CD4-positive, alpha-beta T cell treated with Interleukin-21 for 1 hour (primary cell): ENCODE data around the gene B4GALT1.

Source experiments
- DNase-seq: peaks from one replicate; pipeline ENCODE4 v3.0.0-alpha.2; 2020

Gene B4GALT1

DNA sequence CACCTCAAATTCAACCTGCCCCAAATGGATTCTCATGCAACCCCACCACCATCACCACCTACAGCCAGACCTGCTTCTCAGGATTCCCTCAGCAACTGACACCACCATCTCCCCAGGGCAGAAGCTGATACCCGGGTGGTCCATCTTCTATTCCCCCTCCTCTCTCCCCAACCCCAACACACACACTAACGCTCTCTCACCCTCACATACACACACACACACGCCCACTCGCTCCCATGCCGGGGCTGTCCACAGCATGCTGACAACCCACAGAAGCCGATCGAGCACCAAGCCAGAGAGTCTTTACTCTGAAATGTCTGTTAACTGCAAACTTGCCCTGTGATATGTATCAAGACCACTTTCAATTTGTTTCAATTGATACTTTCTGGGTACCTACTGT, 28.4 kb downstream of the B4GALT1 start:
- DNase-seq: no peak

DNA sequence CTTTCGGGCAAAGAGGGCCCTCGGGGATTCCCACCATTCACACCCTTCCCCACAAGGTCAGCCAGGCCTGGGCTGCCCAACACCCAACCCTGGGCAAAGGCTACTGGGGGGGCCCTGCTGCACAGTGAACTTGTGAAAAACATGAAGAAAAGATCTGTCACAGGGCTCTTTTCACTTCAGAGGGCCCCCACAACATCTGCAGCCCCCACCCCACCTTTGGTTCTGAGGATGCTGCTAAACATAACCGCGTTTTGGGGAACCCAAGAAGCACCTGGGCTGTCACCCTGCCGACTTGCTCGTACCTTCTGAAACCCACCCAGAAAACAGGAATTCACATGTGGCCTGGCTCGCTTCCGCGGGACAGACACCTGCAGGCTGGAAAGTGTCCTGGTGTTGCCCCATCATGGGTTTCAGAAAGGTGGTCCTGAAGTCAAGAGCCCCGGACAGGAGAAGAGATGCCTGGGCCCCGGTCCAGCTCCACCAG, 29.3 kb downstream of the B4GALT1 start:
- DNase-seq: no peak

DNA sequence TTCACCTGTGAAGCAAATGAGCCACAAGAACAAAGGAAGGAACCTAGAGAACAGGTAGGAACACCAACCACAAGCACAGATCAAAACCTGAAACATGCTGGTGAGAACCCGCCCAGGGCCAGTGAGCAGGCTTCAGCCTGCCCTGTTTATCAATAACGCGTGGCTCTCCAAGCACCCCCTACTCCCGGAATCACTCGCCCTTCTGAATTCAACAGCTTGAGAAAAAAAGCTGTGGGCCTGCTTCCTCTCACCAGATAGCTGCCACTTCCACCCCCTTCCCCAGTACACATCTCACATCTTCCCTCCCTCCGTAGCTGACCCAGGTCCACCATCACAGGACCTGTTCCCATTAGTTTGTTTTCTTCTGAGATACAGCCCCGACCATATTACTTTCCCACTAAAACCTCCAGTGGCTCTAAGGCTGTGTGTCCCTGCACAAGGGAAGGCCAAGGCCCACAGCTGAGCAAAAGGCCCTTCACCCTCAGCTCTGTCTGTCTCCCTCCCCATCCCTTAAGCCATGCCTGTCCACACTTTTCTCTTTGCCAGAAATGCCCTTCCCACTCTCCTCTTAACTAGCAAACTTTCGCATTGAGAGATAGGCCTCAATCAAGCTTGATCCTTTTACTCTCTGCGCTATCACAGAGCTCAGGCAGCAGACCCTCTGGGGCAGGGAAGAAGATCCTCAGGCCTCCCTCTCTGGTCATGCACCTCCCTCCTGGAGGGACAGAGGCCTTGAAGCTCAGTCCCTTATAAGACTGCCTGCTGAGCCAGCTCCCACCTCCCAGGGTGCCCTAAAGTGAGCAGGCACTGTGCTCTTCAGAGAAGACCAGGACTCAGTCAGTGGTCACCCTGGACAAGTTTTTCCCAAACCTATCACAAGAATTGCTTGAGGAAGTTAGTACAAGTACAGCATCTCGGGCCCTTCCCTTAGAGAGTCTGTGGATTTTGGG, 30.1 kb downstream of the B4GALT1 start:
- DNase-seq: no peak

- no peak for DNase-seq
These were observed 31.6 kb downstream of the B4GALT1 start for GRCh38 chr9:33135470-33135958.

- DNase-seq: no peak
These were observed 32.1 kb downstream of the B4GALT1 start for GRCh38 chr9:33135031-33135461.

DNA sequence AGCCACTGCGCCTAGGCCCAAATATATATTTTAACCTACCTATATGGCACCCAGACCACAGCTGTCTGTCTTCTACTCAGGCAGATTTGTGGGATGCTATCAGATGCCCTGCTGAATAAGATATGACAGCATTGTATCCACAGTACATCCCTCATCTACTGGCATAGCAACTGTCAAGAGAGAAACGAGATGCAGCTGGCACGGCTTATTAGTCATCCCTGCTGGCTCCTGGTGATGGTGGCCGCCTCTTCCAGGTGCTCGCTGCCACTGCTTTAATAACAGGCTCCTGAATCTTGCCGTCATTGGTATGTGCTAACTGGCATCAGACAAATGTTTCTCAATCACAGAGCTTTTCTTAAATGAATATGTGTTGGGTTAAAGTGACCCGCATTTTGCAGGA, 34.0 kb downstream of the B4GALT1 start:
- no peak for DNase-seq

DNA sequence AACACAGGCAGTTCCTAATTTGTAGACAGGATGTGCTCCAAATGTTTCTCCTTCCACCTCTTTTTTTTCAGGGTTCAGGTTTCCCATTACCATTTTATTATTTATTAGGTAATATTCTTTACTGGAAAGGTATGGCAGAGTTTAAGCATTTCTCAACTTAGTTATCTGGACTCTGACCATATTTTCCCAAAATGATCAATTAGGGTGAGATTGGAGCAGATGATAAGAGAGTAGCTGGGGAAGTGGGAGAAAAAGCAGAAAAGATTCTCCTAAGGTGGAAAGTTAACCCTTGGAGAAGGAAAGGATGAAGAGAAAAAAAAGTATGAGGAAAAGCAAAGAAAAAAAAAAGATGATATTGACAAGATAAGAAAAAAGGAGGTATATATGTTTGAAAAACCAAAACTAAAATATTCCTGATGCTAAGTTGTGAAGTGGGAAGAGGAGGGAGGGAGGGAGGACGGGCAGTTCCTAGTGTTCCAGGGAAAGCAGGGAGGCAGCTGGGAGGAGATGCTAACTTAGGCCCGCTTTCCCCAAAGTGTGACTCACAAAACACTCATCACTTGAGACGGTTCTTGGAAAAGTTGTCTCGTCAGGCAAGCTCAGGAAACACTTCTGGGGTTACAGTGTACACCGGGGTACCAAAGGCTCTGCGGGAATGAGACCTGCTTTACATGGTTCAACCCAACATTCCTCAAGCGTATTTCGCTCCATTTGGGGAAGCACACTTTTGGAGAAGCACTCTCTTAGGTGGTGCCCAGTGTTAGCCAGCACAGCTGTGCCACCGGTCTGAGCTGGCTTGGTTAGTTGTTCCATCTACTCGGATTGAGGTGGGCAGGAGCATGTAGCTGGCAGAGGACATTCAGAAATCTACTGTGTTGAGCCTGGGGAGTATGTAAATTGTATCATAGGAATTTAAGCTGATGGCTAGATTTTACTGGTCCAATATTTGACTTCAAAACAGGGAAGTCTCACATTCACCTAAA, 35.1 kb downstream of the B4GALT1 start:
- DNase-seq: no peak

- DNase-seq: no peak
These were observed 36.0 kb downstream of the B4GALT1 start for GRCh38 chr9:33130961-33131789.

DNA sequence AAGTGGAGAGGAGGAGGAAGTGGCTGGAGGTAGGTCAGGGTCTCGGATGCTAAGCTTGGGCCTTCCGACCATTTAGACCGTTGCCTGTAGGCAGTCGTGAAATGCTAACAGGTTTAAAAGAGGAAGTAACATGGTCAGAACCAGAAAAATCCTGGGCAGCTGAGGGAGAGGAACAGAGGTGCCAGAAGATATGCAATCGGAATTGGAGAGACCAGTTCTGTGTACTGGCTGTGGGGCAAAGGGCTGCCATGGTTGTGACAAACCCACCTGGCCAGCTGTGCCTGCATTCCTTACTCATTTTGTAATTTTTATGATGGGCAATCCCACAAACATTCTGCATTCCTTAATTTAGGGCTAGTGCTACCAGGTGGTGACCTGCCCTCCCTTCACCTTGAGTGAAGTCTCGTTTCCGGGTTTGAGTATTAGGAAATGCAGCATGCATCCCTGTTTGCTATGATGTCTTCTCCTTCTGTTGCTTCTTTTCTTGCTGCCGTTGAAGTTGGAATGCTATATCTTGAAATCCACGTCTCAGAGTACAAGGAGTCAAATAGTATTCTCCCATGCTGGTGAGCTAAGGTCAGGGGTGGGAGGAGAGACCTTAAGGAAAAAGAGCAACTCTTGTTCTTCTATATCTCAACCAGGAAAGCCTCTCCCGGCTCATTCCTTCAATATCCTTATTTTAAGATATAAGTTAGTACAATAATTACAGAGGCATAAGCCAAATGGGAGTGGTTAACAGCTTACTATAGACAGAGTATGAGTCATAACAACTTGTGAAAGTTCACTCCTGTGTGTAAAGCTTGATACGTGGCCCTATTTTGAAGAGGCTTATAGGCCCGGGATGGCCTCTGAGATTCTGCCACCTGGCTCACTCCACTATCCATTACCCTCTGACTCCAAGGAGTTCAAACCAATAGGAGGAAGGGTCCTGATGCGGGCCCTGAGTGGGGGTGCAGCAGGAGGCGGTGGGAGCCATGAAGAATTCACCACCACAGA, 37.0 kb downstream of the B4GALT1 start:
- peak; percentile 44 for DNase-seq

DNA sequence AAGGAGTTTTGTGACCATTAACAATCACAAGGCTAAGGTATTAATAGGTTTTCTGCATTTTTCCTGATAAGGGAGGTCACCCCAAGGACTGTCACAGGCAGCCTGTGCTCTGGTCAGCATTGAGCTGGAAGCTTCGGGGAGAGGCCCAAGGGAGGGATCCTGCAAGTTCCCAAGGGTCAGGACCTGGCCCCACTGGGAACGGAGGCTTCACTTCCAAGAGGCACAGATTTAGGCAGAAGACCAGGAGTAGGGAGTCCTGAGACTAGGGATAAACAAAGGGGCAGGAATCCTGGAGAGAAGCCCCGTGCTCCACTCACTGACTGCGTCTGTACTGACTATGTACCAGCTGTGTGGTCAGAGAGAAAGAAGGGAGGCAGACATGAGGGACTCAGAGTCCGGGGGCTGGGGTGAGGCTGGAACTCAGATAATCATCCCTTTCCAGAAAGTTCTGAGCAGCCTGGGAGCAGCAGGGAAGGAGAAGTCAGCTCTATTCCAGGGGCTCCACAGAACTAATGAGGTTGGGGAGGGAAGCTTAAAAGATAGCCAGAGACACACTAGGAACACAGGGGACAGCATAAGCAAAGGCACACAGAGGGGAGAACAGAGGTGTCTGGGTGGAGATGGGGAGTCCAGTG, 37.8 kb downstream of the B4GALT1 start:
- DNase-seq: no peak

DNA sequence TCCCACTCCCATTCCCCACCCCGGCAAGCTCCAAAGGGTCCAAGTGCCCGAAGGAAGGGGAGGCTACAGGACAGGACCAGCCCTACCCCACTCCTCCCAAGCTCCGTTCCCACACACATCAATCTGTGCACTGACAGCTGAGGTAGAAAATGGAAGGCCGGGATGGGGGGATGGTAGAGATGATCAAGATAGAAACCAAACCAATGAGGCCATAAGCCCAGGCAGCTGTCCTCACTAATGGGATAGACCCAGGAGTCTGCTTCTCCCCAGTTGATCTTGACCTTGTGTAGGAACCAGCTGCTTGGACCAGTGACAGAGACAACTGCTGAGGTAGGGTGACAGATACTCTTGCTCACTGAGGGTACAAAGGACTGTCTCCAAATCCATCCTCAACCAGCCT, 38.6 kb downstream of the B4GALT1 start:
- DNase-seq: no peak

GRCh38 chr9:33127881-33128280, 39.3 kb downstream of the B4GALT1 start:
- no peak for DNase-seq

- no peak for DNase-seq
These were observed 41.0 kb downstream of the B4GALT1 start for GRCh38 chr9:33125871-33126823.

DNA sequence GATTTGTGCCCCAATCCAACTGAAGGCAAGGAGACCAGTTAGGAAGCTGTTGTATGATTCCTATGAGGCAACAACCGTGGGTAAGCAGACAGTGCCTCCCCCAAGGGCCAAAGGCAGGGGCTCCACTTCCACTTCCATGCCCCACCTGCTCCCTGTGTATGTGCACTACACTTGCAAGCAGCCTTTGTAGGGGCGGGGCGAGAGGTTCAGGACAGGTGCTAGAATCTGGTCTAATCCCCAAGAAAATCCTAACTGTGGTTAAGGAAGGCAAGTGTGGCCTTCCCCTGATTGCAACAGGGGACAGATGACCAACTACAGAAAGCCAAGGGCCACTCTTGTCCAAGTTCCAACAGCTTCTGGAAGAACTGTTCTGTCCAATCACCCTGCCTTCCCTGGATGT, 41.7 kb downstream of the B4GALT1 start:
- no peak for DNase-seq

- no peak for DNase-seq
These were observed 42.3 kb downstream of the B4GALT1 start for GRCh38 chr9:33124751-33125381.

DNA sequence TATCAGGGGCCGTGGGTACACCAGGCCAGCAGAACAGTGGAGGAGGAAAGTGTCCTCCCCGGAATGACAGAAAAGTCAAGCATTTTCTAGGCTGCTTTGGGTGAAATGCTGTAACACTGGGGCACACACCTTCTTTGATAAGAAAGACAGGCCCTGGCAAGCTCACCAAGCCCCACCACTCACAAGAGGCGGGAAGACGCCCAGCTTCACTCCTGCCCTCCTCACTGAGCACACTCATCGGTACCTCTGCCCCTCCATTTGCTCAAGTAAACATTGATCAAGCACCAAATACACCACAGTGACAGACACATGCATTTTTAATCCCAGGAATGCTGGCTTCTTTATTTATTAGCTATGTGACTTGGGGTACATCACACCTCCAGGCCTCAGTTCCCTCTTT, 43.1 kb downstream of the B4GALT1 start:
- no peak for DNase-seq

- no peak for DNase-seq
These were observed 43.6 kb downstream of the B4GALT1 start for GRCh38 chr9:33123407-33124031.

- no peak for DNase-seq
These were observed 46.5 kb downstream of the B4GALT1 start for GRCh38 chr9:33120620-33121019.
